Cerebellar nuclear complex (tissue), 1 donor: Measurements from ENCODE around the gene DUSP22.

ENCODE experiments used
- DNase-seq, 2 experiments: peaks; one replicate each; lab custom pipeline; 2025; lab: John Stamatoyannopoulos, UW

The DUSP22 gene

DNA sequence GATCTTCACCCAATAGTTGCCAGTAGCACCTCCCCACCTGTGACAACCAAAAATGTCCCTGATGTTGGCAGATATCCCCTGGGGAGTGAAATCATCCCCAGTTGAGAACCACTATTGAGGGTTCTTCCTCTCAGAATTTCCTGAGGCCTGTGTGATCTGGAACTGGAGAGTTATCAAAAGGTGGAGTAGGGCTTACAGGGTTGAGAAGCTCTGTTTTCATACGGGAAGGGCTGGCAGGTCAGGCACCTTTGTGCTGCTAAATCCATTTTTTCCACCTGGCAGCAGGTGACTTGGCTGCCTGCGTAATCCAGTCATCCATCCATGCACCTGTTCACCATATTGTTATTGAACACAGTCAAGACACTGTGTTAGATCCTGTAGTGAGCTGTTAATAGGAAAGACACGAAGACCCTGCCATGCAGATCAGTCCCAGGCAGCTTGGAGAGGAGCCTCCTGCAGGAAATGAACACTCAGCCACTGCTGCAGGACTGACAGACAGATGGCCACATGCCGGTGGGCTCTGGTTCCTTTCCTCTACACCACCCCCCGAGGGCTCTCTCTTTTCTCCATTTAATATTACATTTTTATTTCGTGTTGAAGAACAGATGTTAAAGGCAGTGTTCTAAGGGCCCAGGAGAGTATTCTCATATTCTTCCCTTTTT lies 5.4 kb downstream of the DUSP22 start:
- DNase-seq = no peak

DNA sequence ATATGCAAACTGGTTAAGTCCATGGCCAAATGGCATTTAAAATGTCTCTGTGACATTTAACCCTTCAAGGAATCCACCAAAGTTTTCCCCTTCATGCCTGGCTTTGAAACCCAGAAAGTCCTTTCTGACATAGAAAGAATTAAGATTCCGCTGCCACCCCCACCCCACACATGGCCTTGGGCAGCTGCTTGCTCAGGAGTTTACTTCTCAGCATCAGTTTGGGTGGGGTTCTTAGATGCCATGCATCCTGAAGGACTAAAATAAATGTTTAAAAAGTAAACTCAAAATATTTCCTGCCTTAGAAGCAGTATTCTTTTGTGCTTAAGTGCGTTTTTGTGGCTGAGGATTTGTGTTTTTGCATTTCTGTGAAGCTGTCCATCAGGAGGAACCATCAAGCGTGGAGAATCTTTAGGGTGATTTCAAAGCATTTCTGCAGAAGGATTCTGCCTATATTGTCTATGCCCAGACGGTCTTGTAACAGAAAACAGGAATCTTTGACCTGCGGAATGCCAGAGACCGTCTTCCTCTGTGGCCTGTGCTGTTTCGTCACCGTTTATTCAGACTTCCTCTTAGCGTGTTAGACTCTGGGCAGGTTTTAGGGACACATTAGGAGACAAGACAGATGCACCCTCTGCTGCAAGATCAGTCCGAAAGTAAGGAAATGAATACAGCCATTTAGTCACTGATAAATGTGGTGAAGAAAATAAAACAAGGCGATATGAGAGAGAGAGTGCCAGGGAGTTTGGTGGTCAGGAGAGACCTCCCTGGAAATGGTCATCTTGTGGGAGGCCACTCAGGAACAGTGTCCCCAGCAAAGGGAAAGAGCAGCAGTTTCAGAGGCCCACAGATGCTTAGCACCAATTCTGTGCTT lies 6.2 kb downstream of the DUSP22 start:
- no peak for DNase-seq

DNA sequence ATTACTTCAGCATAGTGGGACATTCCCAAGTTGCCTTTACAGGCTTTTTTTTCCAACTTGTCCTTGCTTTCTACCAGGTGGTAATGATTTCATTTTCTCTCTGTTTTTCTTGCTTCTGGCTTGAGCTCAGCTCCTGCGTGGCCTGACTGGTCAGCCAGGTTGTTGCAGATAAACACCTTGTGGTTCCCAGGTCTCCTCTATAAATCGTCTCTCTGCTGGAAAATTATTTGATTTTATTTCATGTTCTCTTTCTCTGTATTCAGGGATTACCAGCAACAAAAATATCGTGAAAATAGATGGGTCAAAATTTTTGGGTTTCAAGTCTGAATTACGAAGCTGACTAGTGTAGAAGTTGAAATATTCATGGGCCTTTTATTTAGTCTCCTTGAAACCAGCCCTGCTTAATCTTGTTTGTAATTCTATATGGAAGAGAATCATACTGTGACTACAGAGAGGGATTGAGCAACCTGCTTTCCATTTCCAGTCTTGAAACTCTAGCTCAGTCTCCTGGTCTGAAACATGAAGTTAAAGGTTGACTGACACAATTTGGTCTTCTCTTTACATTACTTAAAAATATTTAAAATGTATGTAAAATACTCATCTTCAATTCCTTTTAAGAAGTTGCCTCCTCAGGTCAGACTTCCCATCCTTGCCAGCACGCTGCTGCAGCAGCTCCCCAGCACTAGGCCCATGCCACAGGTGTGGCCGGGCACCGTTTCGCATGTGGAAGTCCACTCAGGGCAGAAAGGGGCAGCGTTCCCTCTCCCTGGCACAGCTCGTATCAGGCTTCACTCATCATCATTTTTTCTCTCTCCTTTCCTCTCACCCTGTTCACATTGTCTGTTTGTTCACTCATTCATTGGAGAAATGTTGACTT lies 7.1 kb downstream of the DUSP22 start:
- no peak for DNase-seq

DNA sequence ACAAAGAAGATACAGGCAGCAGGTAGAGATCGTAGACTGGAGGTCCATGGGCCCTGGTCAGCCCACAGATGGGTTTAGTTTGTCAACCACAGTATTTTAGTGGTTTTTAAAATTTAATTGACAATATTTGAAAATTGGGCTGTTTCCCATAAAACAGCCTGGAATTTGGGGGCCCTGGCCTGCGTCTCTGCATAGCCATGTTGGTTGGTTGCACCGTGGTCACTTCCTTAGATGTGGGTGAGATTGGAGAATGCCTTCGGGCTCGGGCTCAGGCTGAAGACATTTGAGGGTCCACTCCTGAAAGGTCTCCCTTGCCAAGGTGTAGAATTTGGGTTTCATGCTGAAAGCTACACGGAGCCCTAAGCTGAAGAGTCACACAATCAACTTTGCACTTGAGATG lies 7.7 kb downstream of the DUSP22 start:
- no peak for DNase-seq

DNA sequence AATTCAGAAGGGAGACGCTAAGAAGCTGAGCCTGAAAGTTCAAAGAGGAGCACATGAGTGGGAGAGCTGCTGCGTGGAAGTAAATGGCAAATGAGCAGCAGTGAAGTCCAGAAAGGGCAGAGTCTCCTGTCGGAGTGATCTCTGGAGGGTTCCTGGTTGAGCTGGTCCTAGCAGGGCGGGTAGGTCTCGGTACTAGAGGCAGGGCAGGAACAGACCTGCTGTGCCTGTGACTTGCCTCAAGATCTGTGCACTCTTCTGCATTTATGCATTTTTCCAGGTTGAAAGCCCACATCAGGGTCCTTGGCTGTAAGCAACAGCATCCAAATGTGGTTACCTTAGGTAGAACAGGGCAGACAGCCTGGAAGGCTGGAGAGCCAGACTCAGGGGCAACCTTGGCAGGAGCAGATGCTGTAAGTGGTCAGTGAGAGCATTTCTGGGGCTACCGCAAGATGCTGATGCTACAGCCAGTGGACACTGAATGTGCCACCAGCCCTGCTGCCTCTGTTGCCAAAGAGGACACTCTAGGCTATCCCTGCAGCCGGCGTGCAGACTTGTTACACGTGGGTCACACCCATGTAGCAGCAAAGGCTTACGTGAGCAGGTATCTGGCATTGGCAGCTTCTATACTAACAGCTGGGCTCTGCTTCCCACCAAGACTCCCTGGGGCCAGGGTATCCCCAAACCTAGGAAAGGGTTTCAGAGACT lies 8.4 kb downstream of the DUSP22 start:
- no peak for DNase-seq

DNA sequence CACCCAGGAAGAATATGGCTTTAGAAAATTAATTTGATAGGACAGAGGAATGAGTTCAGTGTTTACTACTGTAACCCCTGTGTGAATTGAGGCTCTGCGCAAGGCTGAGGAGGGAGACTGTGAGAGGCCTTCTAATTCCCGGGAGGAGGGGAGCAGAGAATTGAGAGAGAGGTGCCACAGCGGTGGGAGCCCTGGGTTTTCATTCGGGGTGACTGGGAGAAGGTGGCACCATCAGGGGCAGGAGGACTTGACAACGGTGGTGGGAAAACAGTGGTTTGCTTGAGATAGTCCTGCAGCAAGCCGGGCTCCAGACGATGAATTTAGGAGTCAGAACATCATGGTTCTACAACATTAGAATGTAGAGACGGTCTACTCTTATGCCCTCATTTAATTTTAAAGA lies 9.2 kb downstream of the DUSP22 start:
- DNase-seq = no peak

DNA sequence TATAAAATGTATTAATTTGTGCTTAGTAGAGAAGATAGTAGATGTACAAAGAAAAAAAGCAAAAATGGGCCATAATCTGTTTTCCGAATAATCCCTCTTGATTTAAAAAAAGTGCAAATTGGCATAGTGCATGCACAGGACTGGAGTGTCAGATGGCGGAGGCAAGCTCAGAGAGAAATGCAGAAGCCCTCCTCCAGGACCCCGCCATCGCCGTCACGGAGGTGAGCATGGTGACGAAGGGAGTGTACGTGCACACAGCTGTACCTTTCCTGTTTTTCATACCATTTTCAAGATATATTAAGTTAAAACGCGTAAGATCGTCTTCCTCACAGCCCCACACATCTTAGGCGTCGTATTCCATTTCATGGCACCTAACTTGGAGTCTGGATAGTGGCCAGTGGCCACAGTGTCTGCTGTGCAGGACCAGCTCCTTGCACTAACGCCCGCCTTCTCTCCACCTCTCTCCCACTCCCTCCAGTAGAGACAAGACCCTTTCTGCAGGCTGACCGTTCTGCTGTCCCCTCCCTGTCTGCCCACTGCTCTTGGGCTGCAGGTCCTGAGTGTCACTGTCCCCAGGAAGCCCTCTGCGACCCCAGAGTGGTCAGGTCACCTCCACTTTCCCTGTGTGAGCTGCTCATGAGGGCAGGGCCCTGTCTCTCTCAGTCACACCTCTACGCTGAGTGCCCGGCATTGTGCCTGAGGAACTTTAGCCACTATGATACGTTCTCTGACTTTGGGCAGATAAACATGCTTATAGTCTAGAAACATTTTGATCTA lies 9.8 kb downstream of the DUSP22 start:
- DNase-seq = no peak

DNA sequence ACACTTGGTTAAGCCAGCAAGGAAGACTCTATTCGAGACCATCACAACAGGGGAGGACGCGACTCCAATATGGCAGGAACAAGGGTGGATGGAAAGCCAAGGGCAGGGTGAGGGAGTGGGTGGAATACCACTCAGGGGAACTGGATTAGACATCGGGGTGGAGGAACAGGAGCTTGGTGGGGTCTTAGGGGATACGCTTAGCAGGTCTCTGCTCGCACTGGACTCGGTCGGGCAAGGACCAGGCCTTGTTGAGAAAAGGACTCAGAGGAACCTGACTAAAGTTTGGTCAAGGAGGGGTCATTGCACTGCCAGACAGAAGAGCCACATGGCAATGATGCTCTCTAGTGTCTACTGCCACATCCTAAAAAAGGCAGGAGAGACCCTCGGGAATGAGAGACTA lies 10.5 kb downstream of the DUSP22 start:
- no peak for DNase-seq

DNA sequence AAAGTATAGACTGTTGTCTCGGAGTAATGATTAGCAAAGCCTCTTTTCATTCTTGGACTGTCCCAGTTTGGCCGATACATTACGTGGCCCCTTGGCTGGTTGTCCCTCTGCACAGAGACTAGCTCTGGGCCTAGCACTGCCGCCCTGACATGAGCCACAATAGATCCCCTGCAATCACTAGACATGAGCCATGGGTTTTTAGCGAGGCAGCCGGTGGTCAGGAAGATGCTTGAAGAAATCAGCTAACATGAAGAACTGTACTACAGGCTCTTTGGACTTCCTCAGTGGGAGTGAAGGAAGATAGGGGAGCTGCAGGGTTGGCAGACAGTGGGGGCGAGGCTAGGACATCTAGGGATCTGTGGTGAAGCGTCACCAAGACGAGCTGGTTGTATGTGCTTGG lies 11.0 kb downstream of the DUSP22 start:
- DNase-seq = no peak

DNA sequence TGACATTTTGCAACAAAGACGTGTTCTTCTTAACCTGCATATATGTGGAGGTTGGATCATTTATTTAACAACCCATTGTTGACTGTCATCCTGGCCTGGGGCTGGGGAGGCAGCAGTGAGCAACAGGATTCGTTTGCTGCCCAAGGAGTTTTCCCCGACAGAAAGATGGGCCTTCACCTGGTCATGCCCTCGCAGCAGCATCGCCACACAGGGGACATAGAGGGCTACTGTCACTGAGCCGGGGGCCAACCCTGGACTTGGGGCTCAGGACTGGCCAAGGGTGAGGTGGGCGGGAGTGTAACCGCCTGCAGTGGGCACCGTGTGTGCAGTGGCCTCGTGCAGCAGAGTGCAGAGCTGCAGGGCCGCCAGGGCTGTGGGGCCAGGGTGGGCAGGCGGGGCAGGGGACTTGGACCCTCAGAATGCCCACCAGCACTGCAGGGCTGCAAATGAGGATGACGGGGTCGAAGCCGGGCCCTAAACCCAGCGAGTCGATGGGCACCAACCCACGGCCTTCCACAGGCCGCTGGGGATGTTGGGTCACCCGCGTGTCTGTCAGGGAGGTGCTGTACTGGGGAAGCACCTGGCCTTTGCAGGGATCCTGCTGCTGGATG lies 11.8 kb downstream of the DUSP22 start:
- no peak for DNase-seq

DNA sequence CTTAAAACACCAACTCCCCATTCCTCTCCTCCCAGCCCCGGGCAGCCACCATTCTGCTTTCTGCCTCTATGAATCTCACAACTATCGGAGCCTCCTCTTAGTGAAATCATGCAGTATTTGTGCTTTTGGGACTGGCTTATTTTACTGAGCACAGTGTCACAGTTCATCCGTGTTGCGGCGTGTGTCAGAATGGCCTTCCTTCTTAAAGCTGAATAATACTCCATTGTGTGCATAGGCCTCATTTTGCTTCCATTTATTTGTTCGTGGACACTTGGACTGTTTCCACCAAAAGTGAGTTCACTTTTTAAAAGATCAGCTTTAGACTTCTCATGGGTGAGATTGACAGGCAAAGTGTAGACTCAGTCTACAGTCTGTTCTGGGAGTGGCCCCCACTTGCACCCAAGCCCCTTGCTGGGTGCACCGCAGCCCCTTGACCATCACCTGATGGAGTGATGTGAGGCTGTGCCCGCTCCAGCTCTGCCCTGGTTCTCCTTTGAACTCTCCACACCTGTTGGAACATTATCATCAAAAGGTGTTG lies 12.6 kb downstream of the DUSP22 start:
- no peak for DNase-seq

DNA sequence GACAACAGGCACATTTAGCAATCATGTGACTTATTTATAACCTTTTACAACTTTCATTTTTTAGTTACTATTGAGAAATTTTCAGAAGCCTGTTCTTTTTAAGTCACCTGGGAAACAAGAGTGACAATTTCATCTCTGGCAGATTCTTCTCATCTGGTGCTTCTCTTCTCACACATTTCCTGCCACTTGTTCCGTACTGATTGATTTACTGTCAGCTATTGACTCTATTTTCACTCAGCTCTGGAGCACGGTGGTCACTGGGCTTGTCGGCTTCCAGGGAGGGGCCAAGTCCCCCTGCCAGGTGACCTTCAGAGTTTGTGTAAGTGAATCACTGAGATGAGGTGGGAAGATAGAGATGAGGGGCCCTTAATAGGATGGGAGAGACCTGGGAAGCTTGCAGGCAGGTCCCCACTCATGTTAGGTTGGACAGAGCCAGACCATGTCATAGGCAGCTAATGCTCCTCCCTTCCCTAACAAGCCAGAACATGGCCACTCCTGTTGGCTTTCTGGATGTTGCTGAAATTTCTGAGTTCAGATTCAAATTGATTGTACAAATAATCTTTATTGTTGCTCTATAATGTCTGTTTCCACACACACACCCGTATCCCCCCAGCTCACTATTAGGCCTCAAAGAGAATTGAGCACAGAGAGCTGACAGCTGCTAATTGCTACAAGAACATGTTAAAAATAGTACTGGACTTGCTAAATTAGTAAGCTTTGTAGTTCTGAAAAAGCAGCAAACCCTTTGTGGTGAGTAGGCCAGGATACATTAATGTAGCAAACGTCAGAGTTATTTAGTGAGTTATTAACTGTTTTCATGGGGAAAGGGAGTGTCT lies 13.3 kb downstream of the DUSP22 start:
- DNase-seq = no peak

DNA sequence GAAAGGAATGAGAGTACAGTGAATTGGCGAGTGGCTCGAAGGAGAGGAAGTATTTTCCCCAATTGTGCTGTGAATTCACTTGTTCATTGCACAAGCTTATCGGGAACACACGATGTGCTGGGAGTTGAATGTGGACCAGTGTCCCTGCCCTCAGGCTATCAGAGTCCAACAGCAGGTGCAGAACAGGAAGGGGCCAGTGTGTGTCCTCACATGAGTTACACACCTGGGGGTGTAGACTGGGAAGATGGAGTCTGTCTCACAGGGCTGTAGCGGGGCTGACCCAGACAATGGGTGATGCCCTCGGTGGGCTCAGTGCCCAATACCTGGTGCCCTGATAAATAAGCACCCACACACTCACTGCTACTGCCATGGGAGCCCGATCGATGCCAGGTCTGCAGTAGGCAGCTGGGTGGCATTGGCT lies 14.4 kb downstream of the DUSP22 start:
- no peak for DNase-seq

DNA sequence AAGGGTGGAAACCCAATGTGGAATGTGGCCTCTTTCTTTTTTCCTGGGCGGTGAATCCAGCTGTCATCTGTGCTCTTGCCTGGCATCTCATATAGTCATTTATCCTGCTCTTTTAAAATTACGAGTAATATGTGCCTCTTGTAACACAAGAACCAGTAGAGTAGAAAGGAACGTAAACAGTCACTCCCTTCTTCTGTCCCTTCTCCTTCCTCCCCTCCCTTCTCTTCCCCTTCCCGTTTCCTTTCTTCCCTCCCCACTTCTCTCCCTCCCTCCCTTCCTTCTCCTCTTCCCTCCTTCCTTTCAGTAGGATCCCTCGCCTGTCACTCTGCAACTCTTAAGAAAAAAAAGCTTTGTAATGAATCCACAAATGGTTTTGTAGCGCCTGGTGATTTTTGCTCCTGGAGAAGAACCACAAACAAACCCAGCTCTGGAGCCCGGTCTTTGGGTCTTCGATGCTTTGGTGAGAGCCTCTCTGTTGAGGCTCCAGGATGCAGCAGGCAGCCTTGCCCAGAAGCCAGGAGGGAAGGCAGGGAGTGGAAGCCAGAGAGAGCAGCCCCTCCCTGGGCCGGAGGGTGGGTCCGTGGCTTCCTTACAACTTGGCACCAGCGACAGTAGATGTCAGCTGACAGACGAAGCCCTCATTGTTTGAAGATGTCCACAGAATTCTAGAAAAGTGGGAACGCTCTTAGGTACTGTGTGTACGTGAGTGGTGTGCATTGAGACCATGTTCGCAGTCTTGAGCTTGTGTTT lies 15.0 kb downstream of the DUSP22 start:
- DNase-seq = no peak

DNA sequence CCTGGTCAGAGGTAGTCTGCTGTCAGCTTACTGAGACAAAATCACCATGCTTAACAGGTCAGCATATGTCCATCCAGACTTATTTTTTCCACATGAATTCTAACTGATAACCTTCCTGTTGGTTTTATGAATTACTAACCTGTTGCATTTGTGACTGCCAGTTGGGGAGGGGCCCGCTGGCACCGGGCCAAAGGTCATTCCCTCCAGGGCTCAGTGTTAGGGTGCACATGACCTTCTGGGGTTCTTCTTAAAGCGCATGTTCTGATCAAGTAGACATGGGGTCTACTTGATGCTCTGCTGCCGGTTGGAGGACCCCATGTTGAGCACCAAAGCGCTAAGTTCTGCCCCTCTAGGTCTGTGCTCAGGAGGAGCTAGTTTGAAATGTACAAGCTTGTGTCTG lies 15.6 kb downstream of the DUSP22 start:
- DNase-seq = no peak

DNA sequence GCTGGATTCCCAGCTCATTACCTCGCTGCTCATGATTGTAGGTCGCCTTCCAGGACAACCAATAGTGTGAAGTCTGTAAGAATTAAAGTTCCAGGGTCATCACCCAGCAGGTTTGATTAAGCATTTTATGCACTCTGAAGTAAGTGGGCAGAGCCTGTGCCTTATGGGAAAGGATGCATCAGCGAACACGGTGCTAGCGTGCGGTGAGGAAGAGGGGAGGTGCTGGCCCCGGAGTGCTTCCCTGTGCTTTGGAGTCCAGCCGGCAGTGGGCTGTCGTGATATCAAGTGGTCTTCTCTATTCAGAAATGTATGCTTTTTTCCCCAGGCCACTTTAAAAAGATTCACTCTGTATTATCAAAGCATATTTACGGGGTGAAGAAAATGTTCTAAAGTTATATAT lies 16.0 kb downstream of the DUSP22 start:
- DNase-seq = no peak

DNA sequence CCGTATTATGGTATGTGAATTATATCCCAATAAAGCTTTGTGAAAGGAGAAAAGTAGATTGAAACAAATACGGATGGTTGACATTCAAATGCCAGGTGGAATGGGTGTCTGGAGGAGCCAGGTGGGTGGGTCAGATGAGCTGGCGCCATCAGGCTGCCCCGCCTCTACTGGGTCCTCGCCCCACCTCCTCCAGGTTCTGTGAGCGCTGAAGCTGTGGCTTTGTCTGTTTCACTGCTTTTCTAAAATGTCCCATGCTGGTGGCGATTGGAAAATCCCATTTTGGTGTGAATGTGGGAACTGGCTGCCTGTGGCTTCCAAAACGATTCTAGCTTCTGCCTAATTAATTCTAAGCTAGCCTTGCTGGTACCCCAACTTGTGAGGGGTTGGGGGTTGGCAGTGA lies 16.5 kb downstream of the DUSP22 start:
- no peak for DNase-seq

DNA sequence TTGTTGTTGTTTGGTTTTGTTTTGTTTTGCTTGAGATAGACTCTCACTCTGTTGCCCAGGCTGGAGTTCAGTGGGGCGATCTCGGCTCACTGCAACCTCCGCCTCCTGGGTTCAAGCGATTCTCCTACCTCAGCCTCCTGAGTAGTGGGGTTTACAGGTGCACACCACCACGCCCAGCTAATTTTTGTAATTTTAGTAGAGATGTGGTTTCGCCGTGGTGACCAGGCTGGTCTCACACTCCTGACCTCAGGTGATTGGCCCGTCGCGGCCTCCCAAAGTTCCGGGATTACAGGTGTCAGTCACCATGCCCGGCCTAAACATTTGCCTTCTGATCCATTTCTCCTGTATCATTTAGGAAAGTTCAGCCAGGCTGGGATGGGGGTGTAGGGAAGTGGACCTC lies 17.7 kb downstream of the DUSP22 start:
- no peak for DNase-seq

DNA sequence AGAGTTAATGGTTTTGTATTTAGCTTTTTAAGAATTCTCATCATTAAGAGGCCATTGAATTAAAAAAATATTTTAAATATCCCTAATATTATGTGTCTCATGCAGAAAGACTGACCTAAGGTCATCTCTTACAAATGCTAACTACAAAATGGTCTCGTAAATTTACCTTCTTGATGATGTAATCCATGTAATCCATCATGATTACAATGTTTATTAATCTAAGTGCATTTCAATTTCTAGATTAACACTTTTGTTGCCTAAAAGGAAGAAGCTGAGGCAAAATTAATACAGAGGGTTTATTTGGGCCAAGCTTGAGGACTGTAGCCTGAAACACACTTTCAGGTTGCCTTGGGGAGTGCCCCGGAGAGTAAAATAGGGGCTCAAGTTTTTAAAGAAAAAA lies 18.4 kb downstream of the DUSP22 start:
- DNase-seq = no peak
